DMS53 treated with DMSO at 0.1 percent for 48 hours (cell line): Measurements from ENCODE around the gene CXCR2.

Experiments
- DNase-seq: peaks from one replicate; lab custom pipeline; 2025; ENCODE audit not compliant: unreplicated experiment; lab: John Stamatoyannopoulos, UW

CXCR2 gene

DNA sequence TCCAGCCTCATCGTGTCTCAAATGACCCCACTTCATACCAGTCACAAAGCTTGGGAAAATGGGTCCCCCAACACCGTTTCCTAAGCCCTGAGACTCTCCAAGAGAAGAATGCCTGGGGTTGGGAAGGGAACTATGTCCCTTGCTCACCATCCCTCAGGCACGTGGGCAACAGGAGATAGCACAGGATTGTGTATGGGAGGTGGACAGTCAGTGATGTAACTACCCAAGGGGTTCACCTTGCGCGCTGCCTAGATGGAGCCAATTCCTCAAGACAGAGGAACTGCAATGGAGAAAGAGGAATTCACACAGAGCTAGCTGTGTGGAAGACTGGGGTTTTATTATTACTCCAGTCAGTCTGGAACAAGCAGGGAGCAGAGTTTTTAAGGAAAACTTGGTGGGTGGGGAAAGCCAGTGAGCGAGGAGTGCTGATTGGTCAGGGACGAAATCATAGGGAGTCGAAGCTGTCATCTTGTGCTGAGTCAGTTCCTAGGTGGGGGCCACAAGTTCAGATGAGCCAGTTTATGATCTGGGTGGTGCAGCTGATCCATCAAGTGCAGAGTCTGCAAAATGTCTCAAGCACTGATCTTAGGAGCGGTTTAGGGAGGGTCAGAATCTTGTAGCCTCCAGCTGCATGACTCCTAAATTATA, 54.8 kb downstream of the CXCR2 start:
- DNase-seq, result no peak

DNA sequence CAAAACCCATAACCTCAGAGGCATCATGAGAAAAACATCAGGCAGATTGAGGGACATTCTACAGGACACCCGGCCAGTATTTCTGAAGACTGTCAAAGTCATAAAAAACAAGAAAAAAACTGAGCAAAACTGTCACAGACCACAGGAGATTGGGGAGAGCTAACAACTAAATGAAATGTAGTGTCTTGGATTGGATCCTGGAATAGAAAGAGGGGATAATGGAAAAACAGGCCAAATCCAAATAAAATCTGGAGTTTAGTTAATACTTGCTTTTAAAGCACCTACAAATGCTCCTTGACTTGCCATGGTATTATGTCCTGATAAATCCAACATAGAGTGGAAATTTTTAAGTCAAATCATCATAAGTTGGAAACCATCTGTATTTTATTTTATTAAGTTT, 58.5 kb downstream of the CXCR2 start:
- no peak for DNase-seq

DNA sequence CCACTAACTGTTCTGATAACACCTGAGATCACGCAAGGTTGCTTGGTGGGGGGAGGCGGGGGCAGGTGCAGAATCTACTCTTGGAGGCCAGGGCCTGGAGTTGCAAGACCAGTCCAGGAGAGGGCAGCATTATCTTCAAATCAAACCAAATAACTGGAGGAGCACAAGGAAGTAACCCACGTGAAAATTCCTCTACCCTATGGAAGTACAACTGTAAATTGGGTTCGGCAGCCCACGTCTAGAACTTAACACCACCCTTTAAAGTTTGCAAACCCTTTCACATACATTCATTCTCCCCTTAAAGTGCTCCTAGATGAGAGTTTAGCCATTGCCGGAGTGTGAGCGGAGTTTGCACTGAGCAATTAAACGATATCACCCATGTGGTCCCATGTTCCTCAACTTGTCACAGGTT, 60.5 kb downstream of the CXCR2 start:
- DNase-seq, result peak; percentile 59
